HepG2 (cell line): ENCODE data around the gene LSM14B. TPM values are rescaled to one million over a fixed set of nuclear protein-coding genes. Genes with fewer than 3 reads are reported as not detected.
A peak's percentile ranks its signal among the peaks of the same experiment; 100 is the strongest.

Experiments used
- ATM ChIP-seq: fragments of 450-650 bp; IDR thresholded peaks from 2 replicates; pipeline ENCODE4 v1.7.1; 2017; ENCODE audit warnings: mild to moderate bottlenecking, borderline replicate concordance
- EED ChIP-seq: sonication (generic); formaldehyde crosslinking; IDR thresholded peaks from 2 replicates; pipeline ENCODE4 v1.5.0; 2020; ENCODE audit warnings: mild to moderate bottlenecking, missing genetic modification reagents
- HNRNPLL ChIP-seq: fragments of 200-400 bp; formaldehyde crosslinking; IDR thresholded peaks from 2 replicates; pipeline ENCODE4 v1.6.1; 2017; ENCODE audit warnings: mild to moderate bottlenecking, low read depth, low read length; ENCODE audit not compliant: poor library complexity, severe bottlenecking
- KMT2A ChIP-seq: sonication (generic); formaldehyde crosslinking; IDR thresholded peaks from 2 replicates; pipeline ENCODE4 v1.4.0; 2020; ENCODE audit warnings: missing genetic modification reagents
- MAFK ChIP-seq, 2 experiments: IDR thresholded peaks in 1 of 2; conservative IDR thresholded peaks in 1 of 2; 2 replicates each; pipeline ENCODE4 v1.6.1; 2011; ENCODE audit warnings: improper control_type of control experiment in 2 of 2, low read length in 2 of 2
- MTA1 ChIP-seq: sonication (generic); formaldehyde crosslinking; IDR thresholded peaks from 2 replicates; pipeline ENCODE4 v1.4.0; 2020; ENCODE audit warnings: missing genetic modification reagents, mild to moderate bottlenecking, borderline replicate concordance
- RFX3 ChIP-seq: IDR thresholded peaks from 2 replicates; pipeline ENCODE4 v1.6.1; 2016; ENCODE audit warnings: missing biosample characterization, missing genetic modification reagents
- SATB2 ChIP-seq: sonication (generic); formaldehyde crosslinking; IDR thresholded peaks from 2 replicates; pipeline ENCODE4 v1.5.0; 2020; ENCODE audit warnings: missing genetic modification reagents
- SOX6 ChIP-seq, 2 experiments: fragments of 450-650 bp in 1 of 2; sonication (generic) in 1 of 2; formaldehyde crosslinking in 1 of 2; IDR thresholded peaks; 2 replicates each; pipeline versions ENCODE4 v1.4.0 to v1.6.1; 2017 to 2020; ENCODE audit warnings: antibody characterized with exemption in 1 of 2, mild to moderate bottlenecking in 1 of 2, missing genetic modification reagents in 1 of 2
- SRSF1 ChIP-seq: fragments of 200-400 bp; formaldehyde crosslinking; optimal IDR thresholded peaks from 2 replicates; pipeline ENCODE3; 2017; ENCODE audit warnings: mild to moderate bottlenecking, low read depth, low read length, moderate library complexity
- ZFP82 ChIP-seq: sonication (generic); formaldehyde crosslinking; IDR thresholded peaks from 2 replicates; pipeline ENCODE4 v1.5.1; 2020; ENCODE audit warnings: mild to moderate bottlenecking, missing genetic modification reagents, borderline replicate concordance
- ZNF329 ChIP-seq: sonication (generic); formaldehyde crosslinking; IDR thresholded peaks from 2 replicates; pipeline ENCODE4 v1.9.0; 2021; ENCODE audit warnings: low read depth, mild to moderate bottlenecking, missing genetic modification reagents
- ZNF563 ChIP-seq: sonication (generic); formaldehyde crosslinking; IDR thresholded peaks from 2 replicates; pipeline ENCODE4 v1.8.0; 2022; ENCODE audit warnings: mild to moderate bottlenecking, moderate library complexity, missing genetic modification reagents
- ZNF878 ChIP-seq: sonication (generic); formaldehyde crosslinking; IDR thresholded peaks from 2 replicates; pipeline ENCODE4 v1.8.1; 2023; ENCODE audit warnings: mild to moderate bottlenecking, missing genetic modification reagents, moderate library complexity
- polyA plus RNA-seq, 8 experiments: library from polyadenylated mRNA; depleted of rRNA in 3 of 8; stranded (reverse) in 7 of 8; unstranded in 1 of 8; fragments of >200 nt; fragmentation: Illumina TruSeq in 4 of 8; extraction: Trizol in 4 of 8; gene quantifications; 2 replicates each; pipeline versions ENCODE4 v1.2.1 to v1.2.3, GENCODE V29; 2011 to 2016; ENCODE audit warnings: low read depth in 4 of 8, missing spikeins in 1 of 8, mixed read lengths in 1 of 8; ENCODE audit not compliant: insufficient read depth in 1 of 8
- total RNA-seq, 5 experiments: library from RNA; depleted of rRNA; stranded (reverse); fragments of >200 nt; fragmentation: Illumina TruSeq; extraction: Trizol; gene quantifications; 2 replicates each; pipeline ENCODE4 v1.2.3, GENCODE V29; 2016; ENCODE audit warnings: low read depth in 1 of 5
- TF ChIP-seq, protein P1 (sequence below): sonication (generic); formaldehyde crosslinking; IDR thresholded peaks from 2 replicates; pipeline ENCODE4 v1.5.0; 2020; ENCODE audit warnings: mild to moderate bottlenecking, missing genetic modification reagents
- TF ChIP-seq, protein P2 (sequence below): sonication (generic); formaldehyde crosslinking; IDR thresholded peaks from 2 replicates; pipeline ENCODE4 v1.4.0; 2020; ENCODE audit warnings: missing genetic modification reagents
- TF ChIP-seq, protein P3 (sequence below): IDR thresholded peaks from 2 replicates; pipeline ENCODE4 v1.6.1; 2016; ENCODE audit warnings: missing compliant biosample characterization, missing genetic modification reagents, borderline replicate concordance
- TF ChIP-seq, protein P4 (sequence below): sonication (generic); formaldehyde crosslinking; IDR thresholded peaks from 2 replicates; pipeline ENCODE4 v1.5.0; 2020; ENCODE audit warnings: missing genetic modification reagents
- TF ChIP-seq, protein P5 (sequence below): sonication (generic); formaldehyde crosslinking; IDR thresholded peaks from 2 replicates; pipeline ENCODE4 v1.8.1; 2023; ENCODE audit warnings: mild to moderate bottlenecking, missing genetic modification reagents, borderline replicate concordance
- TF ChIP-seq, protein P6 (sequence below): sonication (generic); formaldehyde crosslinking; IDR thresholded peaks from 2 replicates; pipeline ENCODE4 v1.4.0; 2020; ENCODE audit warnings: missing genetic modification reagents

LSM14B gene
- total and polyA plus RNA-seq, 2 of the 13 experiments (the other 11 are each of a cell fraction or from before 2014, with no cell fraction given) = 43.3 to 79.2 TPM

DNA sequence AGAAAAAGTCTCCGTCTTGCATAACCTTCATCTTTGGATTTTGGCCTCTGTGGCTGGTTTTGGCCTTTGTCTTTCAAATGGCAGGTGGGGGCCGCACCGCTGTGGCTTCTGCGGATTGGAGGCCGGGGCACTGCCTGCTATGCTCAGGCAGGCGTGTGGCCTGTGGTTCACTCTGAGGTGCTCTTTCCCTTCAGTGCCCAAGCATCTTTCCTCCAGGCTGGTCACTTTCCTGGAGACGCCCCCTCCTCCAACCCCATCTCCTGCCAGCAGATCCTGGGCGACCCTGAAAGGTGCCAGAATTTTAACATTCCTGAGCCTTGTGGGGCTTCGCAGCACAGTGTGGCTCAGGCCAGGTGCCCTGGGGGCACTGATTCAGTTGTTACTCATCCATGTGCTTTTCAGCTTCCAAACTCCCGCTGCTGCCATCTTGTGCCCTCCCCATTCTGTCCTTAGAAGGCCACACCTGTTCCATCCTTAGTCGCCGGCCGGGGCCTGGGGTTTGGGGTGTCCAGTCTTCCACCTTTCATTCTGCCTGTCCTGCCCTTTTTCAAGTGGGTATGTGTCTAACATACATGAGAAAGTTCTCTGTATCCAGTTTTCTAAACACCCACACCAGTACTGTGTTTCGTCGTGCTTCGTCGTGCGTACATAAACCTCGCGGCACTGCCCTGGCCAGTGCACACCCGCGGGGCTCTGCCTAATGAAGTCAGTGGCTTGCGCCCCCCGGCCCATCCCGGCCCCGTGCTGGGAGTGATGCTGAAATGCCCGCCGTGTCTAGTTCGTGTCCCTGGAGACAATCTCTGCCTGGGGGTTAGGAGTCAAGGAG is 33.4 kb downstream of the LSM14B start (continued):
- TF ChIP-seq ZFP82 (CRISPR knock-in tag) = no peak
- no peak for TF ChIP-seq ZNF878 (CRISPR knock-in tag)
- TF ChIP-seq HNRNPLL = no peak
- no peak for TF ChIP-seq RFX3
- TF ChIP-seq, protein P1, sequence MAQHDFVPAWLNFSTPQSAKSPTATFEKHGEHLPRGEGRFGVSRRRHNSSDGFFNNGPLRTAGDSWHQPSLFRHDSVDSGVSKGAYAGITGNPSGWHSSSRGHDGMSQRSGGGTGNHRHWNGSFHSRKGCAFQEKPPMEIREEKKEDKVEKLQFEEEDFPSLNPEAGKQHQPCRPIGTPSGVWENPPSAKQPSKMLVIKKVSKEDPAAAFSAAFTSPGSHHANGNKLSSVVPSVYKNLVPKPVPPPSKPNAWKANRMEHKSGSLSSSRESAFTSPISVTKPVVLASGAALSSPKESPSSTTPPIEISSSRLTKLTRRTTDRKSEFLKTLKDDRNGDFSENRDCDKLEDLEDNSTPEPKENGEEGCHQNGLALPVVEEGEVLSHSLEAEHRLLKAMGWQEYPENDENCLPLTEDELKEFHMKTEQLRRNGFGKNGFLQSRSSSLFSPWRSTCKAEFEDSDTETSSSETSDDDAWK = no peak
- no peak for TF ChIP-seq MAFK (conservative IDR thresholded peaks at IDR 0.05 in 1 of 2, IDR thresholded peaks at IDR 0.05 in 1 of 2; ENCODE audit: low read length in 2 of 2)
- TF ChIP-seq, protein P2, sequence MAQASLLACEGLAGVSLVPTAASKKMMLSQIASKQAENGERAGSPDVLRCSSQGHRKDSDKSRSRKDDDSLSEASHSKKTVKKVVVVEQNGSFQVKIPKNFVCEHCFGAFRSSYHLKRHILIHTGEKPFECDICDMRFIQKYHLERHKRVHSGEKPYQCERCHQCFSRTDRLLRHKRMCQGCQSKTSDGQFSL (CRISPR knock-in tag) = no peak
- no peak for TF ChIP-seq KMT2A
- no peak for TF ChIP-seq SATB2
- TF ChIP-seq, protein P3, sequence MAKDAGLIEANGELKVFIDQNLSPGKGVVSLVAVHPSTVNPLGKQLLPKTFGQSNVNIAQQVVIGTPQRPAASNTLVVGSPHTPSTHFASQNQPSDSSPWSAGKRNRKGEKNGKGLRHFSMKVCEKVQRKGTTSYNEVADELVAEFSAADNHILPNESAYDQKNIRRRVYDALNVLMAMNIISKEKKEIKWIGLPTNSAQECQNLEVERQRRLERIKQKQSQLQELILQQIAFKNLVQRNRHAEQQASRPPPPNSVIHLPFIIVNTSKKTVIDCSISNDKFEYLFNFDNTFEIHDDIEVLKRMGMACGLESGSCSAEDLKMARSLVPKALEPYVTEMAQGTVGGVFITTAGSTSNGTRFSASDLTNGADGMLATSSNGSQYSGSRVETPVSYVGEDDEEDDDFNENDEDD = no peak
- peak; percentile 66 for TF ChIP-seq SRSF1
- TF ChIP-seq, protein P4, sequence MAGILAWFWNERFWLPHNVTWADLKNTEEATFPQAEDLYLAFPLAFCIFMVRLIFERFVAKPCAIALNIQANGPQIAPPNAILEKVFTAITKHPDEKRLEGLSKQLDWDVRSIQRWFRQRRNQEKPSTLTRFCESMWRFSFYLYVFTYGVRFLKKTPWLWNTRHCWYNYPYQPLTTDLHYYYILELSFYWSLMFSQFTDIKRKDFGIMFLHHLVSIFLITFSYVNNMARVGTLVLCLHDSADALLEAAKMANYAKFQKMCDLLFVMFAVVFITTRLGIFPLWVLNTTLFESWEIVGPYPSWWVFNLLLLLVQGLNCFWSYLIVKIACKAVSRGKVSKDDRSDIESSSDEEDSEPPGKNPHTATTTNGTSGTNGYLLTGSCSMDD = no peak
- TF ChIP-seq MTA1 (CRISPR knock-in tag) = peak; percentile 90
- no peak for TF ChIP-seq EED (CRISPR knock-in tag)
- no peak for TF ChIP-seq ZNF329 (CRISPR knock-in tag)
- TF ChIP-seq ATM = no peak
- TF ChIP-seq ZNF563 (CRISPR knock-in tag) = no peak
- TF ChIP-seq, protein P5, sequence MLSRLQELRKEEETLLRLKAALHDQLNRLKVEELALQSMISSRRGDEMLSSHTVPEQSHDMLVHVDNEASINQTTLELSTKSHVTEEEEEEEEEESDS (CRISPR knock-in tag) = no peak
- TF ChIP-seq SOX6 (IDR thresholded peaks at IDR 0.05) = no peak
- peak; percentile 91 for TF ChIP-seq SOX6 (CRISPR knock-in tag; IDR thresholded peaks at IDR 0.05)
- TF ChIP-seq, protein P6, sequence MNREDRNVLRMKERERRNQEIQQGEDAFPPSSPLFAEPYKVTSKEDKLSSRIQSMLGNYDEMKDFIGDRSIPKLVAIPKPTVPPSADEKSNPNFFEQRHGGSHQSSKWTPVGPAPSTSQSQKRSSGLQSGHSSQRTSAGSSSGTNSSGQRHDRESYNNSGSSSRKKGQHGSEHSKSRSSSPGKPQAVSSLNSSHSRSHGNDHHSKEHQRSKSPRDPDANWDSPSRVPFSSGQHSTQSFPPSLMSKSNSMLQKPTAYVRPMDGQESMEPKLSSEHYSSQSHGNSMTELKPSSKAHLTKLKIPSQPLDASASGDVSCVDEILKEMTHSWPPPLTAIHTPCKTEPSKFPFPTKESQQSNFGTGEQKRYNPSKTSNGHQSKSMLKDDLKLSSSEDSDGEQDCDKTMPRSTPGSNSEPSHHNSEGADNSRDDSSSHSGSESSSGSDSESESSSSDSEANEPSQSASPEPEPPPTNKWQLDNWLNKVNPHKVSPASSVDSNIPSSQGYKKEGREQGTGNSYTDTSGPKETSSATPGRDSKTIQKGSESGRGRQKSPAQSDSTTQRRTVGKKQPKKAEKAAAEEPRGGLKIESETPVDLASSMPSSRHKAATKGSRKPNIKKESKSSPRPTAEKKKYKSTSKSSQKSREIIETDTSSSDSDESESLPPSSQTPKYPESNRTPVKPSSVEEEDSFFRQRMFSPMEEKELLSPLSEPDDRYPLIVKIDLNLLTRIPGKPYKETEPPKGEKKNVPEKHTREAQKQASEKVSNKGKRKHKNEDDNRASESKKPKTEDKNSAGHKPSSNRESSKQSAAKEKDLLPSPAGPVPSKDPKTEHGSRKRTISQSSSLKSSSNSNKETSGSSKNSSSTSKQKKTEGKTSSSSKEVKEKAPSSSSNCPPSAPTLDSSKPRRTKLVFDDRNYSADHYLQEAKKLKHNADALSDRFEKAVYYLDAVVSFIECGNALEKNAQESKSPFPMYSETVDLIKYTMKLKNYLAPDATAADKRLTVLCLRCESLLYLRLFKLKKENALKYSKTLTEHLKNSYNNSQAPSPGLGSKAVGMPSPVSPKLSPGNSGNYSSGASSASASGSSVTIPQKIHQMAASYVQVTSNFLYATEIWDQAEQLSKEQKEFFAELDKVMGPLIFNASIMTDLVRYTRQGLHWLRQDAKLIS (CRISPR knock-in tag) = no peak
